Stimulated activated CD8-positive, alpha-beta memory T cell treated with anti-CD3 and anti-CD28 coated beads, Interleukin-4, amount 100 ng/mL, for 4 hours (primary cell): ENCODE measurements around the gene DLK1.

Experiments used
- DNase-seq, 2 donors: peaks; one replicate each; pipeline ENCODE4 v3.0.0-alpha.2; 2020; ENCODE audit warnings: low read depth in 2 of 2, low spot score in 1 of 2

The DLK1 gene

GRCh38 chr14:100714258-100714892 lies 12.3 kb upstream of the DLK1 start:
- DNase-seq = no peak

GRCh38 chr14:100715332-100715731 lies 11.4 kb upstream of the DLK1 start:
- DNase-seq = no peak

DNA sequence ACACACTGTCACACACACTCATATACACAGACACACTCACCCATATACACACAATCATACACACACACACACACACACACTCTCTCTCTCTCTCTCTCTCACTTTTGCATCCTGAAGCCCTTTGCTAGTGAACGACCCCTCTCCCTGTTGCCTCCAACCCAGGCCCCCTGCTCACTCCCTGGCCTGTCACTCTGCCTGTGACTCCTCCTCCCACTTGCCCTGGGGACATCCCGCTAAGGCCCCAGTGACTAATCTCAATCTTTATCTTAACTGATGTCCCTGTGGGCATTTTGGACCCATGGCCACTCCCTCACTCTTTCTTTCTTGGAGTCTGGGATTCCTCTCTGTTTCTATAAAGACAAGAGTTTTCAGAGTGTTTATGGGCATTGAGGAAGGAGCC lies 10.9 kb upstream of the DLK1 start:
- no peak for DNase-seq

- no peak for DNase-seq
These were observed 9.3 kb upstream of the DLK1 start for GRCh38 chr14:100717386-100717785.

DNA sequence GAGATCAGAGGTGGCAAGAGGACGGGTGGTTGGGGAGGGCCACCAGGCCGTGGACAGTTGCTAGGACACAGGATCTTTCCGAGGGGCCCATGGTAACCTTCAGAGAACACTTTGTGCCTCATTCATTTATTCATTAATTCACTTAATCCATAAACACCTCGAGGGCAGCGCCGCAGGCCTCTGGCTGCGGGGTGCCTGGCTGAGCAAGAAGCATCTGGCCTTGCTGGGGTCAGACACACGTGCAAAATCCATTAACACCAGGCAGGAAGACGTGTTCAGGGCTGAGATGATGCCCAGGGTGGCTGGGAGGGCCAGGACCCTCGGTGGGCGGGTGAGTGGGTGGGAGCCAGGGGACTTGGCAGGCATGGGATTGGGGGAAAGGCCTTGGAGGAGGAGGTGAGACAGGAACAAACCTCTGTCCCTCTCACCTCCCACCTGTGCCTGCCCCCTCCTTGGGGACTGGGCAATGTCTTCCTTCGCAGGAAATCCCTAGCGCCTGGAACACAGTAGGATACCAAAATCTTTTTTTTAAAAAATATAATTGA lies 6.6 kb upstream of the DLK1 start:
- DNase-seq = no peak

- DNase-seq = no peak
These were observed 5.1 kb upstream of the DLK1 start for GRCh38 chr14:100721568-100721967.

DNA sequence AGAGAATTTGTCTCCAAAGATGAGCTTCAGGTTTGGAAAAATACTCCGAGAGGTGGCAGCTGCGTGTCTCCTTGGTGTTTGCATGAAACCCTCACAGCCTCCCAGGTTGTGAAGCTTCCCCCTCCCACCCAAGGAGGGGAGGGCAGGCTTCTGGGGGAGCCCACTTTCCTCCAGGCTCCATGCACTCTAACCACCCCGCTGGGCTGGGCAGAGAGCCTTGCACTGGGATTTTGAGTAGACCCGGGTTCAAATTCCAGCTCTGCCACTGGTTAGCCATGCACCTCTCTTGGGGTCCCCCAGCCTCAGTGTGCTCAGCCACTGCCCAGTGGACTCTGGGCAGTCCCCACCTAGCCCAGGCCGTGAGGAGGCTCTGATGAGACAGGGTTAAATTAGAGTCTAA lies 4.3 kb upstream of the DLK1 start:
- DNase-seq = no peak

GRCh38 chr14:100723135-100723829 lies 3.4 kb upstream of the DLK1 start:
- no peak for DNase-seq

DNA sequence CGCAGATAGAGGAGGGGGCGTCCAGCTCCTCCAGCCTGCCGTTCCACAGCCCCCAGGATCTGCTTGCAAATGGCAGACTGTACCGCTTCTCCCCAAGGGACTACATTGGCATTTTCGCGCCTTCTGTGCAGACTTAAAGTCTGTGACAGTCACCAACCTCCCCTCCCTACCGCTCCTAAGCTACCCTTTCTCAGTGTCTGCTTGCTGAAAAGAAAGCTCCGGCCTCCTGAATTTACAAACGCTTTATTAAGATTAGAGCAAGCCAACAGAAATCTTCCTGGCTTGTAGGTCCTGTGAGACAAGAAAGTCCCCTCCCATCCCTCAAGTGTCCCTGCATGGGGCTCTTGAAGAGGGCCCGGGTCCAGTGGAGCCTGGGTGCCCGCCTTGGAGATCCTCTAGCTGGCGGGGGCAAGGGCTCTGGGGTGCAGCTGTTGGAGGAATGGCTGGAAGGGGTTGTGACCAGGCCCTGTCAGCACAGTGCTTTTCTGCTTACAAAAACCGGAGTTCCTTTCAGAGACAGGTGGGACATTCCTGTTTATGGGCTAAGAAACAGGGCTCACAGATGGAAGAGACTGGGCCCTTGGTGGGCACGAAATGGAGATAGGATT lies 2.8 kb upstream of the DLK1 start:
- DNase-seq = no peak

GRCh38 chr14:100724536-100724935 lies 2.2 kb upstream of the DLK1 start:
- no peak for DNase-seq

GRCh38 chr14:100725587-100726387 lies 905 bp upstream of the DLK1 start:
- no peak for DNase-seq

- DNase-seq = no peak
These were observed 587 bp downstream of the DLK1 start for GRCh38 chr14:100727086-100727872.

DNA sequence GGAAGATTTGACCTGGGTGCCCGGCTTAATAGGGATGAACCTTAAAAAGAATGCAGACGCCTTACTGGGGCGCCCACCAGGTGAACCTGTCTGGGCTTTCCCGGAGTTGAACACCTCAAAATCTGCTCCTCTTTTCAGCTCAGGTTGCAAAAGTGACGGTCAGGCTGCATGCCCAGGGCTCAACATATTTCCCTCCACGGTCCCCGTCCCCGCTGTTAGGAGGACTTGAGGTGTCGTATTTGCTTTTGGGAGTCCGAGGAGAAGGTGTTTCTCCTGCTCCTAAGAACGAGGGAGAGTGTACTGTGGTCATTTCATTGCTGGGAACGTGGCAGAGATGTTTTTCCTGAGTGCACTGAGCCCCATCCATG lies 1.2 kb downstream of the DLK1 start:
- no peak for DNase-seq

- no peak for DNase-seq
These were observed 2.3 kb downstream of the DLK1 start for GRCh38 chr14:100728962-100729361.

- no peak for DNase-seq
These were observed 3.3 kb downstream of the DLK1 start for GRCh38 chr14:100729982-100730381.

- DNase-seq = no peak
These were observed 3.9 kb downstream of the DLK1 start for GRCh38 chr14:100730581-100730980.

GRCh38 chr14:100731011-100731670 lies 4.4 kb downstream of the DLK1 start:
- DNase-seq = no peak

GRCh38 chr14:100731846-100732765 lies 5.4 kb downstream of the DLK1 start:
- no peak for DNase-seq

- DNase-seq = no peak
These were observed 6.0 kb downstream of the DLK1 start for GRCh38 chr14:100732766-100733100.
